Measurements from ENCODE around the gene SPACA4. TPM values are rescaled to one million over a fixed set of nuclear protein-coding genes. Genes with fewer than 3 reads are reported as not detected.

Gene SPACA4
- total and polyA plus RNA-seq, 9 of the 15 experiments (the other 6 are each of a cell fraction or from before 2014, with no cell fraction given): not detected

DNA sequence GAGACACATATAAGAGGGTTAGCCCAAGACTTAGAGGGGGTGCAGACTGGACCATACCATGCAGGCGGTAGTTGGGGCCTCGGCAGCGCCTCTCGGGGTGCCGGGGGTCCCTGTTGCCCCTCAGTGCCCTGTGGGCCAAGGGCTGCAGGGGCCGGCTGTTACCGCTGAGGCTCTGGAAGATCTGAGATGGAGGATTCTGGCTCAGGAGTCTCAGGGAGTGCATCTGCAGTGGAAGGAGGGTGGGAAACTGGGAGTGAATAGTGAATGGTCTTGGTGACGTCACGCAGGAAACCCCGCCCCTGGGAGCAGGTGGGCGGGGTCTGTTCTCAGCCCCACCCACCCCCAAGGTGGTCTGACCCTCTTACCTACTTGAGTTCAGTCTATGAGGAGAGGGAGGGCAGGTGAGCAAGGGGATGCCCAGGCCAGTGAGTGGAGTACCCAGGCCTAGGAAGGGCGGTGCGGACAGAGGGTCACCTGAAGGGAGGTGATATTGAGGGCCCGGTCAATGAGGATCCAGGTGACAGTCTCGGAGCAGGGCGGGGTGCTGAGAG, 32.4 kb downstream of the SPACA4 start (continued):
- TF ChIP-seq, protein P1, sequence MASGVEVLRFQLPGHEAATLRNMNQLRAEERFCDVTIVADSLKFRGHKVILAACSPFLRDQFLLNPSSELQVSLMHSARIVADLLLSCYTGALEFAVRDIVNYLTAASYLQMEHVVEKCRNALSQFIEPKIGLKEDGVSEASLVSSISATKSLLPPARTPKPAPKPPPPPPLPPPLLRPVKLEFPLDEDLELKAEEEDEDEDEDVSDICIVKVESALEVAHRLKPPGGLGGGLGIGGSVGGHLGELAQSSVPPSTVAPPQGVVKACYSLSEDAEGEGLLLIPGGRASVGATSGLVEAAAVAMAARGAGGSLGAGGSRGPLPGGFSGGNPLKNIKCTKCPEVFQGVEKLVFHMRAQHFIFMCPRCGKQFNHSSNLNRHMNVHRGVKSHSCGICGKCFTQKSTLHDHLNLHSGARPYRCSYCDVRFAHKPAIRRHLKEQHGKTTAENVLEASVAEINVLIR (CRISPR knock-in tag; IDR thresholded peaks at IDR 0.05): peak; percentile 63
- TF ChIP-seq, protein P2, sequence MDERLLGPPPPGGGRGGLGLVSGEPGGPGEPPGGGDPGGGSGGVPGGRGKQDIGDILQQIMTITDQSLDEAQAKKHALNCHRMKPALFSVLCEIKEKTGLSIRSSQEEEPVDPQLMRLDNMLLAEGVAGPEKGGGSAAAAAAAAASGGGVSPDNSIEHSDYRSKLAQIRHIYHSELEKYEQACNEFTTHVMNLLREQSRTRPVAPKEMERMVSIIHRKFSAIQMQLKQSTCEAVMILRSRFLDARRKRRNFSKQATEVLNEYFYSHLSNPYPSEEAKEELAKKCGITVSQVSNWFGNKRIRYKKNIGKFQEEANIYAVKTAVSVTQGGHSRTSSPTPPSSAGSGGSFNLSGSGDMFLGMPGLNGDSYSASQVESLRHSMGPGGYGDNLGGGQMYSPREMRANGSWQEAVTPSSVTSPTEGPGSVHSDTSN (CRISPR knock-in tag; IDR thresholded peaks at IDR 0.05; ENCODE audit: low read depth): no peak
- TF ChIP-seq, protein P2 (tag; conservative IDR thresholded peaks at IDR 0.05; ENCODE audit: low read depth): no peak
- TF ChIP-seq CREB1 (IDR thresholded peaks at IDR 0.05): peak; percentile 69
- TF ChIP-seq CREB1 (CRISPR knock-in tag; IDR thresholded peaks at IDR 0.05): peak; percentile 85
- no peak for TF ChIP-seq PML (IDR thresholded peaks at IDR 0.05; ENCODE audit: low read length)
- peak in 1 of 2 experiments; percentile 7 for TF ChIP-seq E2F6 (IDR thresholded peaks at IDR 0.05; ENCODE audit: borderline replicate concordance in 1 of 2, extremely low read depth in 1 of 2, insufficient read depth in 1 of 2, insufficient read length in 1 of 2, low read depth in 1 of 2, low read length in 1 of 2, poor library complexity in 1 of 2, severe bottlenecking in 1 of 2)
- TF ChIP-seq CHAMP1 (IDR thresholded peaks at IDR 0.05): no peak
- TF ChIP-seq SIX5 (IDR thresholded peaks at IDR 0.05; ENCODE audit: borderline replicate concordance in 1 of 2, insufficient read depth in 1 of 2, low read depth in 1 of 2, low read length in 2 of 2): no peak
- 0 out of 2 replicates have a peak, but pooled peaks have one; percentile 2 for TF ChIP-seq HDGF (IDR thresholded peaks at IDR 0.05)
- peak; percentile 33; the same call in 1 of the 2 replicates for TF ChIP-seq PHF8 (IDR thresholded peaks at IDR 0.05; ENCODE audit: borderline replicate concordance, low read length)
- peak; percentile 21; the same call in 1 of the 2 replicates for TF ChIP-seq EGR1 (conservative IDR thresholded peaks at IDR 0.05)
